ENCODE measurements around the gene IQGAP3.

Gene IQGAP3

GRCh38 chr1:156480411-156481192 is 91.8 kb downstream of the IQGAP3 start:
- DNase-seq (ENCODE audit: low spot score), result peak; percentile 46

- DNase-seq (ENCODE audit: low spot score), result no peak
These were observed 92.4 kb downstream of the IQGAP3 start for GRCh38 chr1:156480016-156480370.

DNA sequence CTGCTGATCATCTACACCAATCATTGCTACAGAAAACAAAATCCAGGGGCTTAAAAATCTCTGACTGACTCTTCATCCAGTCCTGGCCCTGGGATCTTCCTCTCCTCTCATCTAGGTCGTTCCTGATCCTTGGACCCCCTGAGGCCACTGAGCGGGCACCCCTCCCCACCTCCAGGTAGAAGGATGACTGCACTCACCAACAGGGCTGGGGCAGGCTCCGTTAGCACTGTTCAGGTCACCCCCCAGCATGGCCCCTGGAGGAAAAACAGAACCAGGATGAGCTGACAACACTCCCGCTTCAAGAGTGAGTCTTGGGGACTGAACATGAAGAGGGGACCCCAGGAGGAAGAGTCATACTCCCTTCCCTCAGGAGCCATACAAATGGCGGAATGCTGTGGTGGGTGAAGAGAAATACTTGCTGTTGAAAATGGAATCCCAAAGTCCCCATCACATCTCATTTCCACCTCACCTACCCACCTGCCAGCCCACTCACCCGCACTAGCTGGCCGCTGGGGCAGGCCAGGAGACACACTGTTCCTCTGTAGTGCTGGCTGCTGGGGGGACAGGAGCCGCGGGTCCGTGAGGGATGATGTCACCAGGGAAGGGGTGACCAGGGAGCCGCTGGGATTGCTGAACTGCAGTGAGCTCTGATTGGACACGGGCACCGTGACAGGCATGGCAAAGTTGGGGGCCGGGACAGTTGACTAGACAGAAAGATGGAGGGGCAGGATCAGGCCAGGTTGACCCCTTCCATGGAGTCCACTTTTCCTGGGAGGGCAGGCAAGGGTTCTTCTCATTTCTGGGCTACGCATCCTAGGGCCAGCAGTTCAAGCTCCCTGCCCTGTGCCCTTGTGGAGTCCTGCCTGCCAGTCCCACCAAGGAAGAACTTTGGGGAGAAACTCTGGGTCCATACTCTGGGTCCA is 93.0 kb downstream of the IQGAP3 start:
- DNase-seq (ENCODE audit: low spot score), result no peak

GRCh38 chr1:156478250-156478627 is 94.1 kb downstream of the IQGAP3 start:
- DNase-seq (ENCODE audit: low spot score), result no peak

GRCh38 chr1:156477526-156478249 is 94.7 kb downstream of the IQGAP3 start:
- DNase-seq (ENCODE audit: low spot score), result peak; percentile 38

- peak; percentile 57 for DNase-seq (ENCODE audit: low spot score)
These were observed 95.7 kb downstream of the IQGAP3 start for GRCh38 chr1:156476501-156477298.

- DNase-seq (ENCODE audit: low spot score), result peak; percentile 90
These were observed 96.5 kb downstream of the IQGAP3 start for GRCh38 chr1:156475568-156476500.
